Right ventricle myocardium inferior (tissue), 1 donor: ENCODE data around the gene ZNF32. TPM values are rescaled to one million over a fixed set of nuclear protein-coding genes. Genes with fewer than 3 reads are reported as not detected.

ENCODE experiments used
- ATAC-seq: fragments of 200-7000 bp; cut with Tn5 transposase; one replicate; pipeline ENCODE4 v1.9.1; 2020; ENCODE audit warnings: mild to moderate bottlenecking, moderate library complexity
- DNase-seq: peaks from one replicate; pipeline ENCODE4 v3.0.0; 2021; ENCODE audit errors: missing footprints
- intact Hi-C: fragments of 100-400 bp; cut with DNase I; formaldehyde crosslinking; loops from one replicate; pipeline ENCODE4 v1.11.0; 2022
- long read RNA-seq: library from polyadenylated mRNA; unstranded; transcript quantifications from one replicate; pipeline ENCODE4 v2.0.0, GENCODE V29; 2021
- total RNA-seq: library from RNA; stranded (reverse); fragmentation: NEBNext Ultra II Directional; extraction: Animal tissue kit (Norgen Biotek cat#: 25700); gene quantifications from one replicate; pipeline ENCODE4 v1.2.1, GENCODE V29; 2021
- donor health status: DM: no; HTN: yes; CAD: no; lungs with severe emphysema.

Gene ZNF32, protein sequence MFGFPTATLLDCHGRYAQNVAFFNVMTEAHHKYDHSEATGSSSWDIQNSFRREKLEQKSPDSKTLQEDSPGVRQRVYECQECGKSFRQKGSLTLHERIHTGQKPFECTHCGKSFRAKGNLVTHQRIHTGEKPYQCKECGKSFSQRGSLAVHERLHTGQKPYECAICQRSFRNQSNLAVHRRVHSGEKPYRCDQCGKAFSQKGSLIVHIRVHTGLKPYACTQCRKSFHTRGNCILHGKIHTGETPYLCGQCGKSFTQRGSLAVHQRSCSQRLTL
- 52.7 TPM for total RNA-seq
- long read RNA-seq, transcript ZNF32-201 (3 exons, 1,137 nt): major isoform, 13 of 26 reads
- long read RNA-seq, partial matches to known transcripts: 3 of 26 reads
- long read RNA-seq, other reads (novel, unspliced or antisense): 8 of 26 reads

DNA sequence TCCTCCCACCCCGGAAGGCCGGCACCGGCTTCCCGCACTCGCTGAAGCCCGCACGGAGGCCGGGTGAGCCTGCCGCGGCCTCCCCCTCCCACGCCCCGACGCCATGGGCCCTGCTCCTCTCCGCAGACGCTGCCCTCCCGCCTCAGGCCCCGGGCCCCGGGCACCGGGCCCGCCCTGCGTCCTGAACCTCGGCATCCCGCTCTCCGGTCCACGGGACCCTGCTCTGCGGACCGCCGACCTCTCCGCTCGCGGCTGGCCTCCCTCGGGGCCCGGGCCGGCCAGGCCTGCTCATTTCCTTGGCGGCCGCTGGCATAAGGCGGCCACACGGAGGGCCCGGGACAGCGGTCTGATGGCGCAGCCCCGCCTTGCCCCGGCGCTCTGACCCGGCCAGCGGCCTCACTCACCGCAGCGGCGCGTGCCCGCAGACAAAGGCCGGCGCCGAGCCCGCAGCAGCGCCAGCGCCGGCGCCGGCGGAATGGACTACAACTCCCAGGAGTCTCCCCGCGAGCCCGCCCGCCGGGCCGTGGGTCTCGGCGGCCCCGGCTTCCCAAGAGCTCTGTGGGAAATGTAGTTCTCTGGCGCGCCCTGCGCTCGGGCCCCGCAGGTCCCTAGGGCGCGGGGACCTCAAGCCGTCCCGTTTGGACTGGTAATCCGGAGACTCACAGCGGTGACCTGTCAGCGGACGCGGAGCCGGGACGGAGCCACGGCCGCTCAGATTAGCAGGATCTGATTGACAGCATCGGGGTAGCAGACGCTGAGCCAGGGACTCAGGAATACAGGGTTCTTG is at the start of gene ZNF32:
TSS of gene ZNF32 (minus strand) at position 484 of the 787 bp plus-strand sequence. CDS start 2,748 bp downstream, outside the sequence.
- DNase-seq: peak; percentile 92
- ATAC-seq: peak; percentile 98
- intact Hi-C loops: no loop called here

DNA sequence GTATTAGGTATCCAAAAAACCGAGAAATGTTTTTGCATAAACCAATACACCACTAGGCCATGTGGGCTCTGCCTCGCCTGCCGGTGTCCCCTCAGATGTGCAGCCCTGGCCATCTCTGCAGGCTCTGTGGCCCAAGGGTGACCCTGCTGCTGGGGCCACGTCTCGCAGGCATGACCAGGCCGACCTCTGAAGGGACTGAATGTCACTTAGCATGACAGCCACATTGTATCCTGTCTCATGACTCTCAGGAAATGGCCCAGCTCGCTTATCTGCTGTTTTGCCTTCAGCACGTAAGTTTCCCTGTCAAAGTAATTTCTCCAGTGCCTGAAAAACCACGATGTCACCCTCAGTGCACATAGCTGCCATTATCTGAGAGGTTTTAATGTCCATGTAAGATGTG is 49.5 kb upstream of the ZNF32 start:
- DNase-seq (no peak), ATAC-seq (peak; percentile 64)
- intact Hi-C loops: no loop called here

DNA sequence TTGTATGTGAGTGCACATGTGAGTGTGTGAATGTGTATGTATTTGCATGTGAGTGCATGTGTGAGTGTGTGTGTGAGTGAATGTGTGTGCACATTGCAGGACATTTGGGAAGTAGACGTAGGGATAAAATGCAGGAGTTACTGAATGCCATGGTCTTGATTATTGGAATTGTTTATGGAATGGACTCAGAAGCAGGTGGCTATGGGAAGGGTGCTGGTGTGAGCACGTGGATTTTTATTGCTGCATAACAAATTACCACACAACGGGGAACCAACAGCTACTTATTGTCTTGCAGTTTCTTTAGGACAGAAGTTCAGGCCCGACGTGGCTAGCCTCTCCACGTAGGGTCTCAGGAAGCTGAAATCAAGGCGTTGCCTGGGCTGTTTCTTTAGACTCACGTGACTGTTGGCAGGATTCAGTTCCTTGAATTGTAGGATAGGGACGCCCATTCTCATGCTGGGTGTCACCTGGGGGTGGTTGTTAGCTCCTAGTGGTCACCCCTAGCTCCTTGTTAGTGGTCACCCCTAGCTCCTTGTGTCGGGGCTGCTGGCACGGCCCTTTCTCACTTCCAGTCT is 48.3 kb upstream of the ZNF32 start:
- intact Hi-C loops: no loop called here
- ATAC-seq: no peak
- DNase-seq: no peak

DNA sequence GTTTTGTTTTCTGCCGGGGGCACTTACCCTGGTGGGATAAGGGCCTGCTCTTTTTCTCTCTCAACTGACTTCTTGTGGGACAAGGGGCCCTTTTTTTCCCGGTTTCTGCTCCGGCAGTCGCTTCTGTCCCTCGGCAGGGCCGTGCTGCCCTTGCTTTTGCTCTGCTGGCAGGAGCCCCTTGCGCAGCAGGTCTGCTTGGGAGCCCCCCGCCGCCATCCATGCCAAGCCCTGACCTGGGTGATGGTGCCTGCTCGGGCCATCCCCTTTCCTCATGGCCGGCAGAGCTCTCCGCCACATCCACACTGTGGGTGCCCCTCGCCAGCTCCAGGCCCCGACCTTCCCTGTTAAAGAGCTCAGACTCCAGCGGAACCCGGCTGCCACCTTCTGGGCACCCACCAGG is 47.0 kb upstream of the ZNF32 start:
- intact Hi-C loops: no loop called here
- no peak for ATAC-seq
- DNase-seq: no peak

DNA sequence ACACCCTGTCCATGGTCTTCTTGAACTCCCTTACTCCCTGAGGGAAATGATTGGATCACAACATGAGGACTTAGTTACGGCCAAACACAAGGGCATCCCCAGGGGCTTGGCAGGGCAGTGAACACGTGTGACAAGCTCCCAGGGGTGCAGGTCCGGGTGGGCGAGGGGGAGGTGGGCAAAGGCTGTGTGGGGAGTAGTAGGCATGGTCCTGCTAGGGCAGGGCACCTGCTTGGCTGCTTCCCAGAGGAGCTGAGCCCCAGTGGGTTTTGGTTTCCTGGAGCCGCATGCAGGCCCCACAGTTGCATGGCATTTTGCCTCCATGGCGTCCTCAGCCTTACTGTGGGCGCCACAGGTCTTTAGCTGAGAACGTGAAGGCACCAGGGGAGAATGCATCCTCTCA is 46.6 kb upstream of the ZNF32 start:
- DNase-seq: no peak
- no peak for ATAC-seq
- intact Hi-C loops: no loop called here

DNA sequence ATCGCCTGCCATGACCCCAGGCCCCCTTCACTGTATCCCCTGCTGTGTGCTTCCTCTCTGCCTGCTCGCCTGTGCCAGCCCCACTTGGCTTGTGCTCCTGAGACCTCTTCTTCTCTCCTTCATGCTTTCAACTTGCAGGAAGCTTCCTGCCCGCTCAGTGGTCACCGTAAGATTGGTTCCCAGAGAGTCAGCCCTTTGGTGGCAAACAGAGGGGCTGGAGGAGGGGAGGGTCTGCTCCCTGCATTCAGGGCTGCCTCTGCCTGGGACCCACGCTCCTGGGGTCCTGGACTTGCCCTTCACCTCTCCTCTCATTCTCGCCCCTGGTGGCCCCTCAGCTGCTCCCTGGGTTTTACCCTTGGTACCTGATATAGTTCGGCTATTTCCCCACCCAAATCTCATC is 45.8 kb upstream of the ZNF32 start:
- no peak for ATAC-seq
- no peak for DNase-seq
- intact Hi-C loops: loop anchor here (5.0 kb wide), 4 partner anchors 88 to 693 kb away; partner anchors contain the start of gene CXCL12

DNA sequence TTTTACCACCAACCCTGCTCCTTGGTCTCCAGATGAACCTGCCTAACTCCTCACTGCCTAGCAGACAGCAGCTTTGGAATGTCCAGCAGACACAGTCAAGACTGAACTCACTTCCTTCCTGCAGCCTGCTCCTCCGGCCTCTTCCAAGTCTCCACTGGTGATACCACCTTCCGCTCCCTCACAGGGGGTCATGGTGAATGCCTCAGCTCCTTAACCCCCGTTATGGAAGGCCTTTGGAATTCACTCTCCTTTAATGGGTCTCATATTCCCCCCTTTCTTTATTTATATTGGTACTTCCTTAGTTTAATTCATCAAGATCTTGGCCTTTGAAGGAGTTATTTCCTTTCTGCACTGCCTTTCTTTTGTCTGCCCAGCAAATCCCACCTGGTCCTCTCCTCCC is 44.9 kb upstream of the ZNF32 start:
- no peak for ATAC-seq
- intact Hi-C loops: loop anchor here (5.0 kb wide), 4 partner anchors 89 to 694 kb away; partner anchors contain the start of gene CXCL12
- no peak for DNase-seq

DNA sequence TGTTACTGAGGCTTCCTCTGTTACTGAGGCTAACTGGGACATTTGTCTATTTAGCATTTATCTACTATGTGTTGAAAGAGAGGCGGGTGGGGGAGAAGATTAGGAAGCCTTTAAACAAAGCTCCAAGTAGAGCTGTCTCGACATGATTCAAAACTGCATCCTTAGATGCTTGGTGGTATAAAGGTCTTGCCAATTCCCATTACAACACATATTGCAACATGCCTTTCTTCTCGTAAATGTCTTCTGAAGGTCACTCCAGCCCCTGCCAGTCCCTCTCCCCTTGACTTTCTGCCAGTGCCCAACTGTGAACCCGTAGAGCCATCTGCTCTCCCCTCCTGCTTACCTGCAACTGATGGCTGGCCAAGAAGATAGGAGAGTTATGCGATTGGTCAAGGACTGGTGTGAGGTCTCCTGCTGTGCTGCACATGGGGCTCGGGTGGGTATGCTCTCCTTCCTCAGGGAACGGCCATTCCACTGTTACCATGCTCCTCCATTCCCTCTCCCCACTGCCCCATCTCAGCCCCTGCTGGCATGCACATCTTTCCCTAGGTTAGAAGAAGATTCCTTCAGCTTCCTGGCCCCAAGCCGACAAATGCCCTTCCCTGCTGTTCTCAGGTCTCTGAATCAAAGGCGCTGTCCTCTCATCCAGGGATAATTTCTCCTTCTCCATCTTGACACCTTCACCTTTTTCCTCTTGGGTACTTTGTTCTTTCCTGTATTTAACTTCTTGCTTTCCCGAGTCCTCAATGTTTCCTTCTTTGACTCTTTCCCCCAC is 43.6 kb upstream of the ZNF32 start:
- intact Hi-C loops: loop anchor here (5.0 kb wide), 4 partner anchors 90 to 695 kb away; partner anchors contain the start of gene CXCL12
- no peak for DNase-seq
- peak; percentile 14 for ATAC-seq

DNA sequence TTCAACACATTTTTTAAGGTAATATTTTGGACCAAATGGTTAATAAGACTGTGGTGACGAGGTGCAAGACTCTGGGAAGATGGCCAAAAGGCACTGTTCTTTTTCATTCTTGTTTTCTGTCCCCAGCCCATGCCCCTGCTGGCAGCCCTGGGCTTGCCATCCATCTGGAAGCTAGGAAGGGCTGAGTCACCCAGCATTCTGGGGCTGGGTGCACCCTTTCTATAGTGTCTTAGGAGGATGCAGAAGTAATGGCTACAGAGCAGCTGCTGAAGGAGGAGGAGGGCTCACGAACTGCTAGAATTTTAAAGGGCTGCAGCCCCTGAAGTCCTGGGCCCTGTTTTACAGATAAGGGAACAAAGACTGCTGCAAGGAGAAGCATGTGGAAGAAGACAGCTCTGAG is 42.8 kb upstream of the ZNF32 start:
- intact Hi-C loops: loop anchor here (2.0 to 5.0 kb wide), 5 partner anchors 91 to 696 kb away; partner anchors contain the start of gene CXCL12
- no peak for DNase-seq

DNA sequence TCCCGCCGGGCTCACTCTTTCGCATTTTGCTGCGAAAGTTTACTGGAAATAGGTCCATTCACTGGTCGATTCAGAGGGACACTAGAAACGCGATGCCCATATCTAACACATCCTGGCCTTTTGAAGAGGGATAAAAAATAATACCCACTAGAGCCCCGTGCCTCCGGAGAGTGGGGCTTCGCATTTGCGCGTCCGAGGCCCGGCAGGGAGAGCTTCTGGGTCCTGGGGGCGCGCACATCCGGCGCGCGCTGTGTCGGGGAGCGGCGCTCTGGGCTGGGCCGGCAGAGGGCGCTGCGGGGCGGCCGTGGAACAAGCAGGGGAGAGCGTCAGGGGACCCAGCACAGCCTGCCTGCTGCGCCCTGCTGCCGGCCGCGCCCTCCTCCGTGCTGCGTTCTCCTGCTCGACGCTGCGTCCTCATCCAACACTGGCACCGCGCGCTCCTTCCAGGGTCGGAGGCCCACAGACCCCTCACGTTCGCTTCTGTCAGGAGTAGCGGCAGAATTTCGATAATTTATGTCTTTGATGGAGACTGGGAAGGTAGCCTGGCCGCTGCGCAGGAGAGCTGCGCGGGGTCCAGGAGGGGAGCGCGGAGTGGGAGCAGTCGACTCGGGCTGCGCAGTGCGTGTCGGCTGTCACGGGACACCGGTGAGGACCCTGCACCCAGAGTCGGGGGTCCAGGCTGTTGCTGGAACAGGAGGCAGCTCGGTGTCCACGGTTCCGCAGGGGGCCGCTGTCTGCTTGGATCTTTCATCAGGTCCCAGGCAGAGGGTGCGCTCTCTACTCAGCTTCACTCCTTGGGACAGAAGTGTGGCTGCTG is 41.5 kb upstream of the ZNF32 start:
- ATAC-seq (peak; percentile 98), DNase-seq (peak; percentile 92)
- intact Hi-C loops: loop anchor here (1.0 to 10.0 kb wide), 7 partner anchors 92 to 1285 kb away; partner anchors contain the start of genes CXCL12 and DEPP1

More for the DNA sequence above, 42.8 kb upstream of the ZNF32 start:
- ATAC-seq: no peak

DNA sequence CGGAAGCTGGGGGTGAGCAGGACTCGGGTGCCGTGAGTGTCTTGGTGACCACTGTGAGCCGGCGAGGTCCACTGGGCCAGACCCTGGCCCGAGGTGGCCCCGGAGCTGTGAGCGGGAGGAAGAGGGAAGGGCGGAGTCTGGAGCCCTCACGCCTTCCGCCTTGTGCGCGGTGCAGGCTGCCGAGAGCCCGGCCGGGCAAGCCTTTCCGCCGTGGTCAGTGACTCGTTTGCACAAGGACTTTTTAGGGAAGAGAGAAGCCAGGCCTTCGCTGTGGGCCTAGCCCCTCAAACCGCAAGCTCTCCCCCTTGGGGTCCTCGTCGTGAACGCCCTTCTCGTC is 40.9 kb upstream of the ZNF32 start:
- peak; percentile 83 for DNase-seq
- intact Hi-C loops: loop anchor here (10.0 kb wide), 1 partner anchor 1285 kb away; the partner anchor contains the start of gene DEPP1
- ATAC-seq: peak; percentile 81

DNA sequence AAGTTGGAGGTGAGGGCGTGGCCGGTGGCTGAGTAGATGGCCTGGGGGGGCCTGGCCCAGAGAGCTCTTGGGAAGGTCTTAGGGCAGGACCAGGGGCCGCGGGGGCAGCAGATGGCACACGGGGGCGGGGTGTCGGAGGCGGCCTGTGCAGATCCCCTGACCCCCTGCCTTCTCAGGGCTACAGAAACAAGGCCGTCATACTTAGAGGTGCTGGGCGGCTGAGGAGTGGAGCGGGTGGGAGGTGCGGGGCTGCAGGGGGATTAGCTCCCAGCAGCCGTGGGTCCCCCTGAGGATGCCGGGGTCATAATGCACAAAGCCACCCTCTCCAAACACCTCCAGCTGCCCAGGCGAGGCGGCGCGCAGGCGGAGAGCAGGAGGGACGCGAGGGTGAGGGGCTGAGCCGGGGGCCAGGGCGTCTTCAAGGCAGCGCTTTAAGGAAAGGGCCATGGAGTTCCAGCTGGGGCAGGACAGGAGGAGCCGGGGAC is 40.4 kb upstream of the ZNF32 start:
- intact Hi-C loops: loop anchor here (10.0 kb wide), 1 partner anchor 1286 kb away; the partner anchor contains the start of gene DEPP1
- ATAC-seq (no peak), DNase-seq (no peak)

DNA sequence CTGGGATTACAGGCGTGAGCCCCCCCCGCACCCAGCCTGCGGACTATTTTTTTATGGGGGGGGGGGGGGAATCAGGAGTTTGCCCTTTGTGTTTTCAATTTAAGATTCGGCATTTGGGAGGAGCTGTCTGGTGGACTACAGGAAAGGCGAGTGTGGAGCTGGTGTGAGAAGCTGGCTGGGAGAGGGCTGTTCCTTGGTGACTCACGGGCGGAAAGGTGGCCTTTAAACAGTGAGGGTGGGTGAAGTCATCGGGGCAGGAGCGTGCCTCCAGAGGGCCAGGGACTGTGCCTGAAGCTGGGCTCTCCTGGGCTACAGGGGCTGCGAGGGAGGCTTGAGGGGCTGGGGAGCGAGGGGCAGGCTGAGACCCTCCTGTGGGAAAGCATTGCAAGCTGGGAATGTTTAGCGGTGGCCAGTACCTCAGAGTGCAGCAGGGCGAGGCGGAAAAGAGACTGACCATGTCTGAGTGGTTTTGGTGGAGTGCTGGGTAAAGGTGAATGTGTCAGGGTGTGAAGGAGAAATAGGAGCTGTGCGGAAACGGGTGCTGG is 39.7 kb upstream of the ZNF32 start:
- intact Hi-C loops: loop anchor here (10.0 kb wide), 1 partner anchor 1286 kb away; the partner anchor contains the start of gene DEPP1
- no peak for ATAC-seq
- no peak for DNase-seq

DNA sequence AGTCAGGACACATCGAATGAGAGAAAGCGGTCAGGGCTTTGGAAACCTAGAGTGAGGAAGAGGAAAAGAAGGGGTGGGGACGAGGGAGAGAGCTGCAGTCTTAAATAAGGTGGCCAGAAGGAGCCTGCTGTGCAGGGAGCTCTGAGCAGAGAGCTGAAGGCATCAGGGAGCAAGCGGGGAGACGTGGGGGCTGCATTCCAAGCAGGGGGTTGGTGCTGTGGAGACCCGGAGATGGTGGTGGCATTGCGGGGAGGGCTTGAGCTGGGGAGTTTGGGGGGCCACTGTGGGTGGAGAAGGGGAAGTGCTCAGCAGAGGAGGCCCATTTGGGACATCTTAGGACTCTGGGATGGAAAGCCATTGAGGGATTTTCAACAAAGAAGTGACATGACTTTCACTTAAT is 38.7 kb upstream of the ZNF32 start:
- ATAC-seq (no peak), DNase-seq (no peak)
- intact Hi-C loops: loop anchor here (10.0 kb wide), 1 partner anchor 1287 kb away; the partner anchor contains the start of gene DEPP1

DNA sequence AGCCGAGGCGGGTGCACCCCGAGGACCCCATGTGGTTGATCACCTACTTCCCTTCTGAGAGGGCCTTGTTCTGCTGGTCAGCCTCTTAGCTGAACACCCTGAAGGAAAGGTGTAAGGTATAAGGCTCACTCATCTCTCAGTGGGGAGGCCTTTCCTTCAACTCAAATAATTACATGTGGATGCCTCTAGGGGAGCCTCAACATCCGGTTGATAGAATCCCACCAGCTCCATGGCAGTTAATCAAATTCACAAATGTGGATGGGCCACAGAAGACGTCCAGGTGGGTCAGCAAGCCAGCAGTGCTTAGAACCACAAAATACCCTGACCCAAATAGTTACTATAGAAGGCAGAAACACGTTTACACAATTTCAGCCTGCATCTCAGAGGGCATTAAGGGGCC is 37.7 kb upstream of the ZNF32 start:
- intact Hi-C loops: loop anchor here (10.0 kb wide), 1 partner anchor 1288 kb away; the partner anchor contains the start of gene DEPP1
- DNase-seq: no peak
- ATAC-seq: no peak

DNA sequence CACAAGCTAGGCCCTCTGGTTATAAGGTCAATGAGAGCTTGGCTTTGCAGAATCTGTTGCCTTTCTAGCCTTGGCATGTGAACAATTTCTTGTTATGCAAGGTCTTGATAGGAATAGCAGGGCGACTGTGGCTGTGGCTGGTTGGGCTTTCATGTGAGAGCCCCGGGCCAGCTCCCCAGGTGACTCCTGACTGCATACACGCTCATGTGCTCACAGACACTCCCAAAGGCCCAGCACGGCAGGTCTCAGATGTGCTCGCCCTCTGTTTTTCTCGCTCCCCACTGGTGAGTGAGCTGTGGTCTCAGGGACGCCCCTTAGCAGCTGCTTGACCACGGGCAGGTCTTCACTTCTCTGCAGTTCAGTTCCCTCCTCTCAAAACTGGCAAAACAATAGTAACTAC is 37.1 kb upstream of the ZNF32 start:
- no peak for ATAC-seq
- DNase-seq: no peak
- intact Hi-C loops: loop anchor here (10.0 kb wide), 1 partner anchor 1289 kb away; the partner anchor contains the start of gene DEPP1

DNA sequence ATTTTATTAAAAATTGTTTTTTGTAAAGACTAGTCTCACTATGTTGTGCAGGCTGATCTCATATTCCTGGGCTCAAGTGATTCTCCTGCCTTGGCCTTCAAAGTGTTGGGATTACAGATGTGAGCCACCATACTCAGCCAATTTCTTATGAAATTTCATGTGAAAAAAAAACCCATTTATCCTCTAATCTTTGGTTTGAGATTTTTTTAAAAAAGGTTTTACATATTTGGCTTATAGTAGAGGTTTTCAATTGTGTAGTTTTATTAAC is 35.5 kb upstream of the ZNF32 start:
- ATAC-seq: peak; percentile 41
- DNase-seq: no peak
- intact Hi-C loops: loop anchor here (10.0 kb wide), 1 partner anchor 1291 kb away; the partner anchor contains the start of gene DEPP1
